IMR-90 (cell line): Measurements from ENCODE around the gene SFXN3. TPM values are rescaled to one million over a fixed set of nuclear protein-coding genes. Genes with fewer than 3 reads are reported as not detected.

ENCODE experiments used
- ATAC-seq: fragments of 200-7000 bp; cut with Tn5 transposase; 2 replicates; pipeline ENCODE4 v1.9.1; 2020; ENCODE audit warnings: low read depth, mild to moderate bottlenecking, moderate library complexity
- BruUV-seq: library from RNA; stranded (reverse); fragments of 400-500 nt; replicated peaks from 2 replicates; lab custom pipeline; 2021; lab: Mats Ljungman, UMichigan
- CTCF ChIA-PET: fragments of 300-600 bp; formaldehyde crosslinking; extraction: SDS; loops from one replicate; lab custom pipeline; 2021; ENCODE audit warnings: antibody characterized with exemption; lab: Yijun Ruan, JAX
- POLR2A ChIA-PET: fragments of 300-600 bp; sonication (Branson Sonifier 250); formaldehyde crosslinking; loops from one replicate; lab custom pipeline; 2022; ENCODE audit warnings: antibody characterized with exemption; ENCODE audit not compliant: unreplicated experiment; lab: Charles Lee
- DNase-seq: peaks from one replicate; pipeline ENCODE4 v3.0.0; 2013
- H2AFZ ChIP-seq: replicated peaks from 2 replicates; pipeline ENCODE3; 2013; ENCODE audit warnings: low read length, mild to moderate bottlenecking; ENCODE audit not compliant: poor library complexity
- H2AK5ac ChIP-seq: 2 replicates; pipeline ENCODE4 v1.6.1; 2013; ENCODE audit warnings: low read depth, low read length, inconsistent platforms
- H2AK9ac ChIP-seq: replicated peaks from 2 replicates; pipeline ENCODE3; 2013; ENCODE audit warnings: mild to moderate bottlenecking, low read depth, low read length, moderate library complexity; ENCODE audit not compliant: poor library complexity
- H2BK120ac ChIP-seq: 2 replicates; pipeline ENCODE4 v1.6.1; 2013; ENCODE audit warnings: low read depth, low read length, inconsistent platforms
- H2BK15ac ChIP-seq: 3 replicates; pipeline ENCODE4 v1.6.1; 2013; ENCODE audit warnings: low read depth, low read length, inconsistent platforms
- H2BK20ac ChIP-seq: 2 replicates; pipeline ENCODE4 v1.6.1; 2013; ENCODE audit warnings: low read depth, mild to moderate bottlenecking, inconsistent platforms, low read length, moderate library complexity
- H2BK5ac ChIP-seq: 2 replicates; pipeline ENCODE4 v1.6.1; 2013; ENCODE audit warnings: mild to moderate bottlenecking, low read depth, low read length, inconsistent platforms; ENCODE audit not compliant: poor library complexity, severe bottlenecking
- H3K14ac ChIP-seq: replicated peaks from 2 replicates; pipeline ENCODE4 v1.6.1; 2013; ENCODE audit warnings: low read depth, low read length, inconsistent platforms
- H3K18ac ChIP-seq: 2 replicates; pipeline ENCODE4 v1.6.1; 2013; ENCODE audit warnings: low read depth, low read length, control low read depth
- H3K23ac ChIP-seq: 2 replicates; pipeline ENCODE4 v1.6.1; 2013; ENCODE audit warnings: low read depth, low read length, inconsistent platforms
- H3K27ac ChIP-seq: 2 replicates; pipeline ENCODE4 v1.5.1; 2013; ENCODE audit warnings: mild to moderate bottlenecking, control low read depth, low read length; ENCODE audit not compliant: insufficient read depth
- H3K27me3 ChIP-seq: 2 replicates; pipeline ENCODE4 v1.6.1; 2013; ENCODE audit warnings: low read length; ENCODE audit not compliant: control insufficient read depth, insufficient read depth
- H3K36me3 ChIP-seq: 2 replicates; pipeline ENCODE4 v1.6.1; 2013; ENCODE audit warnings: low read length, mixed read lengths; ENCODE audit not compliant: control insufficient read depth, insufficient read depth
- H3K4ac ChIP-seq: 2 replicates; pipeline ENCODE4 v1.6.1; 2013; ENCODE audit warnings: low read depth, low read length, inconsistent platforms
- H3K4me1 ChIP-seq: 2 replicates; pipeline ENCODE4 v1.6.1; 2013; ENCODE audit warnings: low read length, mixed read lengths; ENCODE audit not compliant: control insufficient read depth, insufficient read depth
- H3K4me2 ChIP-seq: 2 replicates; pipeline ENCODE4 v1.6.1; 2013; ENCODE audit warnings: low read depth, mild to moderate bottlenecking, control low read depth, low read length, moderate library complexity
- H3K4me3 ChIP-seq: 2 replicates; pipeline ENCODE4 v1.5.1; 2013; ENCODE audit warnings: low read depth, mild to moderate bottlenecking, control low read depth, low read length, moderate library complexity; ENCODE audit not compliant: insufficient read depth
- H3K56ac ChIP-seq: 2 replicates; pipeline ENCODE4 v1.6.1; 2013; ENCODE audit warnings: low read length, inconsistent platforms; ENCODE audit not compliant: insufficient read depth; ENCODE audit errors: extremely low read depth
- H3K79me1 ChIP-seq, 2 experiments: 2 replicates each; pipeline ENCODE4 v1.6.1; 2013; ENCODE audit warnings: low read length in 2 of 2, inconsistent platforms in 1 of 2, low read depth in 1 of 2
- H3K9ac ChIP-seq: 2 replicates; pipeline ENCODE4 v1.6.1; 2013; ENCODE audit warnings: low read depth, low read length, control low read depth
- H3K9me1 ChIP-seq: 2 replicates; pipeline ENCODE4 v1.6.1; 2013; ENCODE audit warnings: low read length, inconsistent platforms; ENCODE audit not compliant: insufficient read depth
- H3K9me3 ChIP-seq: 2 replicates; pipeline ENCODE4 v1.6.1; 2013; ENCODE audit warnings: low read length; ENCODE audit not compliant: control insufficient read depth, insufficient read depth
- H4K20me1 ChIP-seq: 2 replicates; pipeline ENCODE4 v1.6.1; 2013; ENCODE audit warnings: low read length, inconsistent platforms; ENCODE audit not compliant: insufficient read depth
- H4K5ac ChIP-seq: 2 replicates; pipeline ENCODE4 v1.6.1; 2013; ENCODE audit warnings: mild to moderate bottlenecking, low read depth, low read length, control low read depth
- H4K8ac ChIP-seq, 2 experiments: 2 replicates each; pipeline ENCODE4 v1.6.1; 2013; ENCODE audit warnings: low read depth in 2 of 2, low read length in 2 of 2, control low read depth in 1 of 2, inconsistent platforms in 1 of 2
- H4K91ac ChIP-seq: 2 replicates; pipeline ENCODE4 v1.6.1; 2013; ENCODE audit warnings: low read depth, low read length, inconsistent platforms; ENCODE audit not compliant: insufficient read depth
- CHD1 ChIP-seq: IDR thresholded peaks from 2 replicates; pipeline ENCODE4 v1.6.1; 2012; ENCODE audit warnings: low read depth, low read length, improper control_type of control experiment
- CTCF ChIP-seq: conservative IDR thresholded peaks from 2 replicates; pipeline ENCODE4 v1.5.1; 2012; ENCODE audit warnings: mild to moderate bottlenecking, low read depth, low read length, improper control_type of control experiment
- ELK1 ChIP-seq: fragments of 150-350 bp; IDR thresholded peaks from 2 replicates; pipeline ENCODE4 v1.6.1; 2016; ENCODE audit warnings: low read depth, mild to moderate bottlenecking, low read length, moderate library complexity, borderline replicate concordance
- FOS ChIP-seq: fragments of 150-350 bp; IDR thresholded peaks from 2 replicates; pipeline ENCODE4 v1.6.1; 2016; ENCODE audit warnings: low read depth, low read length
- MAZ ChIP-seq: IDR thresholded peaks from 2 replicates; pipeline ENCODE4 v1.6.1; 2012; ENCODE audit warnings: low read depth, mild to moderate bottlenecking, low read length, improper control_type of control experiment, moderate library complexity, borderline replicate concordance
- MXI1 ChIP-seq: IDR thresholded peaks from 2 replicates; pipeline ENCODE4 v1.6.1; 2012; ENCODE audit warnings: low read depth, mild to moderate bottlenecking, low read length, moderate library complexity, borderline replicate concordance
- NFE2L2 ChIP-seq: fragments of 150-350 bp; IDR thresholded peaks from 2 replicates; pipeline ENCODE4 v1.6.1; 2016; ENCODE audit warnings: low read depth, mild to moderate bottlenecking, low read length
- POLR2A ChIP-seq: IDR thresholded peaks from 2 replicates; pipeline ENCODE4 v1.6.1; 2012; ENCODE audit warnings: mild to moderate bottlenecking, low read depth, low read length
- RAD21 ChIP-seq: IDR thresholded peaks from 2 replicates; pipeline ENCODE4 v1.6.1; 2012; ENCODE audit warnings: low read length, improper control_type of control experiment
- RCOR1 ChIP-seq: IDR thresholded peaks from 2 replicates; pipeline ENCODE4 v1.6.1; 2012; ENCODE audit warnings: mild to moderate bottlenecking, low read length, improper control_type of control experiment; ENCODE audit not compliant: insufficient replicate concordance
- RFX5 ChIP-seq: IDR thresholded peaks from 2 replicates; pipeline ENCODE4 v1.8.0; 2012; ENCODE audit warnings: low read depth, mild to moderate bottlenecking, low read length, moderate library complexity
- SMC3 ChIP-seq: fragments of 150-350 bp; IDR thresholded peaks from 2 replicates; pipeline ENCODE4 v1.6.1; 2016; ENCODE audit warnings: low read depth, mild to moderate bottlenecking, antibody characterized with exemption, low read length, moderate library complexity
- USF2 ChIP-seq: fragments of 150-350 bp; IDR thresholded peaks from 2 replicates; pipeline ENCODE4 v1.6.1; 2017; ENCODE audit warnings: mild to moderate bottlenecking, antibody characterized with exemption, low read length, low read depth
- whole genome bisulfite sequencing, 2 experiments: methylation state at CpG; one replicate each; pipeline versions ENCODE4 v1.1.5 to v1.1.7; 2013; ENCODE audit warnings: missing lambda C conversion rate in 2 of 2; ENCODE audit not compliant: insufficient read length in 1 of 2; ENCODE audit errors: extremely low coverage in 2 of 2; 5-methylcytosine and 5-hydroxymethylcytosine counted together
- dilution Hi-C: fragments of 300-500 bp; cut with HindIII; formaldehyde crosslinking; loops from one replicate; pipeline ENCODE4 v1.14.3; 2018; ENCODE audit warnings: low sequenced_read_pairs; ENCODE audit not compliant: unreplicated experiment
- in situ Hi-C: fragments of 300-500 bp; cut with MboI; formaldehyde crosslinking; loops from 3 replicates; pipeline ENCODE4 v1.14.3; 2019; ENCODE audit warnings: low sequenced_read_pairs, inconsistent platforms, mixed read lengths
- intact Hi-C: fragments of 100-400 bp; cut with micrococcal nuclease; formaldehyde crosslinking; loops from 2 replicates; pipeline ENCODE4 v1.10.0; 2022
- polyA plus RNA-seq, 3 experiments: library from polyadenylated mRNA; depleted of rRNA; stranded (reverse); fragments of >200 nt; gene quantifications; 2 replicates each; pipeline ENCODE4 v1.2.3, GENCODE V29; 2012; ENCODE audit warnings: low replicate concordance in 1 of 3
- total RNA-seq: library from RNA; depleted of rRNA; stranded (reverse); fragments of >200 nt; gene quantifications from 2 replicates; pipeline ENCODE4 v1.2.3, GENCODE V29; 2012

Gene SFXN3
- total and polyA plus RNA-seq, 2 of the 4 experiments (the other 2 are of a cell fraction) = 64.7 to 77.2 TPM

- POLR2A ChIA-PET = interaction anchor here (0.7 kb wide), 1 partner anchor 9 kb away, joined by 5 read pairs; no protein-coding TSS in a partner anchor
- dilution Hi-C loops = no loop called here
- no peak for TF ChIP-seq RCOR1
- TF ChIP-seq USF2 = no peak
- peak; percentile 58 for TF ChIP-seq SMC3
- no peak for TF ChIP-seq NFE2L2
- no peak for TF ChIP-seq RFX5
- TF ChIP-seq FOS = no peak
- TF ChIP-seq CTCF = peak; percentile 85
- TF ChIP-seq RAD21 = peak; percentile 57
- TF ChIP-seq MAZ = peak; percentile 82
- TF ChIP-seq POLR2A = peak; percentile 87
- no peak; the same call in 1 of the 2 replicates for TF ChIP-seq CHD1
- TF ChIP-seq MXI1 = no peak; the same call in 1 of the 2 replicates
- no peak for TF ChIP-seq ELK1
Measured at GRCh38 chr10:100998991-100999741, 31.9 kb upstream of the SFXN3 start.

More at GRCh38 chr10:100998991-100999741, 31.9 kb upstream of the SFXN3 start:
- Histone ChIP-seq H4K5ac (peak overlapping the region; percentile 85), H3K18ac (peak overlapping the region; percentile 88), H3K23ac (peak overlapping the region; percentile 100), H4K8ac (peak overlapping the region; percentile 80 to 99), H3K27me3 (no peaks in the 10 kb centered on the region), H3K14ac (peak overlapping the region; percentile 100), H4K91ac (peak overlapping the region; percentile 100), H2AK9ac (peak overlapping the region; percentile 100), H3K36me3 (peaks cover 19% of the 10 kb centered on the region; the same call in 1 of the 2 replicates), H3K9me1 (peaks cover 4% of the 10 kb centered on the region), H2AFZ (peak overlapping the region; percentile 92), H3K56ac (peak overlapping the region; percentile 96), H2BK120ac (peak overlapping the region; percentile 99), H2BK20ac (peak overlapping the region; percentile 80), H4K20me1 (peaks cover 39% of the 10 kb centered on the region), H2BK5ac (peak overlapping the region; percentile 97), H3K4me2 (peak overlapping the region; percentile 88), H2AK5ac (peak overlapping the region; percentile 100), H3K4ac (peak overlapping the region; percentile 100), H3K9me3 (no peaks in the 10 kb centered on the region), H3K9ac (peak overlapping the region; percentile 80), H3K79me1 (peaks cover 12 to 49% of the 10 kb centered on the region in 2 experiments), H3K27ac (peak overlapping the region; percentile 95), H3K4me1 (peaks cover 25% of the 10 kb centered on the region), H3K4me3 (peak overlapping the region; percentile 78), H2BK15ac (peak overlapping the region; percentile 99; the same call in 2 of the 3 replicates)
- CTCF ChIA-PET = interaction anchor here (0.6 to 4.4 kb wide), 6 partner anchors 8 to 62 kb away, joined by 3 to 48 read pairs (median 5); no protein-coding TSS in a partner anchor
- ATAC-seq = peak; percentile 57
- in situ Hi-C loops = no loop called here
- no TSS peak for BruUV-seq
- WGBS, 2 experiments = 1% methylated on average over 53 of the region's 83 CpGs; no CpG with 5 or more reads in 1 of the 2 experiments
- intact Hi-C loops = loop anchor here (1.0 kb wide), 1 partner anchor 14 kb away; no protein-coding TSS in a partner anchor
- DNase-seq = peak; percentile 75
